Endothelial cell (in vitro differentiated cells): ENCODE data around the gene NEDD9. TPM values are rescaled to one million over a fixed set of nuclear protein-coding genes. Genes with fewer than 3 reads are reported as not detected.
A peak's percentile ranks its signal among the peaks of the same experiment; 100 is the strongest.

ENCODE experiments used
- DNase-seq: peaks from one replicate; pipeline ENCODE4 v3.0.0; 2021; ENCODE audit warnings: low spot score
- H3K27ac Mint-ChIP-seq: one replicate; pipeline ENCODE4 v1.8.0; 2021; ENCODE audit warnings: mixed read lengths, inconsistent platforms; ENCODE audit not compliant: unreplicated experiment
- H3K27me3 Mint-ChIP-seq: one replicate; pipeline ENCODE4 v1.8.0; 2021; ENCODE audit warnings: mild to moderate bottlenecking, moderate library complexity, mixed read lengths, inconsistent platforms; ENCODE audit not compliant: unreplicated experiment
- H3K36me3 Mint-ChIP-seq: one replicate; pipeline ENCODE4 v1.8.0; 2021; ENCODE audit warnings: mild to moderate bottlenecking, low read depth, mixed read lengths, inconsistent platforms; ENCODE audit not compliant: unreplicated experiment
- H3K4me1 Mint-ChIP-seq: one replicate; pipeline ENCODE4 v1.8.0; 2021; ENCODE audit warnings: mild to moderate bottlenecking, mixed read lengths, inconsistent platforms; ENCODE audit not compliant: unreplicated experiment
- H3K4me3 Mint-ChIP-seq: one replicate; pipeline ENCODE4 v1.8.0; 2021; ENCODE audit warnings: mild to moderate bottlenecking, mixed read lengths, inconsistent platforms; ENCODE audit not compliant: unreplicated experiment
- H3K9me3 Mint-ChIP-seq: one replicate; pipeline ENCODE4 v1.8.0; 2021; ENCODE audit warnings: mixed read lengths, inconsistent platforms; ENCODE audit not compliant: unreplicated experiment
- CTCF ChIP-seq: fragments of 200-600 bp; sonication (generic); IDR thresholded peaks from one replicate; pipeline ENCODE4 v1.5.0; 2021; ENCODE audit warnings: antibody characterized with exemption; ENCODE audit not compliant: unreplicated experiment
- total RNA-seq: library from RNA; stranded (reverse); fragmentation: NEBNext Ultra II Directional; extraction: Animal tissue kit (Norgen Biotek cat#: 25700); gene quantifications from one replicate; pipeline ENCODE4 v1.2.1, GENCODE V29; 2021; ENCODE audit not compliant: unreplicated experiment

NEDD9 gene
- total RNA-seq, 1 donor from 2014 or later, result 3.2 TPM

GRCh38 chr6:11202513-11203305 is 29.8 kb downstream of the NEDD9 start:
- no peak for TF ChIP-seq CTCF
- H3K4me1 Mint-ChIP-seq, result peaks cover 36% of the 10 kb centered on the region
- peak overlapping the region; percentile 97 for H3K27ac Mint-ChIP-seq
- DNase-seq, result peak; percentile 26
- no peaks in the 10 kb centered on the region for H3K36me3 Mint-ChIP-seq
- H3K27me3 Mint-ChIP-seq, result no peaks in the 10 kb centered on the region
- H3K4me3 Mint-ChIP-seq, result no peak overlapping the region
- no peaks in the 10 kb centered on the region for H3K9me3 Mint-ChIP-seq

GRCh38 chr6:11201772-11202512 is 30.5 kb downstream of the NEDD9 start:
- Mint-ChIP-seq H3K27me3 (no peaks in the 10 kb centered on the region), H3K9me3 (no peaks in the 10 kb centered on the region), H3K36me3 (no peaks in the 10 kb centered on the region), H3K4me3 (no peak overlapping the region), H3K27ac (peak overlapping the region; percentile 97), H3K4me1 (peaks cover 34% of the 10 kb centered on the region)
- no peak for DNase-seq
- TF ChIP-seq CTCF, result no peak

- TF ChIP-seq CTCF, result no peak
- Mint-ChIP-seq H3K4me1 (peaks cover 41% of the 10 kb centered on the region), H3K36me3 (no peaks in the 10 kb centered on the region), H3K27me3 (no peaks in the 10 kb centered on the region), H3K27ac (peak overlapping the region; percentile 46), H3K9me3 (no peaks in the 10 kb centered on the region), H3K4me3 (no peak overlapping the region)
- no peak for DNase-seq
These were observed 31.5 kb downstream of the NEDD9 start for GRCh38 chr6:11201015-11201414.

- Mint-ChIP-seq H3K27ac (no peak overlapping the region), H3K27me3 (no peaks in the 10 kb centered on the region), H3K4me1 (peaks cover 42% of the 10 kb centered on the region), H3K4me3 (no peak overlapping the region), H3K36me3 (no peaks in the 10 kb centered on the region), H3K9me3 (no peaks in the 10 kb centered on the region)
- DNase-seq, result no peak
- no peak for TF ChIP-seq CTCF
These were observed 32.1 kb downstream of the NEDD9 start for GRCh38 chr6:11200356-11200755.
